ENCODE data around the gene FBXW2. TPM values are rescaled to one million over a fixed set of nuclear protein-coding genes. Genes with fewer than 3 reads are reported as not detected.

FBXW2 gene
- polyA plus RNA-seq, 1 of the 3 experiments (the other 2 are of a cell fraction) = 40.1 TPM

GRCh38 chr9:120757026-120757913, 35.9 kb downstream of the FBXW2 start:
- CTCF ChIA-PET = interaction anchor here (0.7 to 2.8 kb wide), 22 partner anchors 8 to 562 kb away, joined by 3 to 47 read pairs (median 5); no protein-coding TSS in a partner anchor
- POLR2A ChIA-PET = no interaction called here

GRCh38 chr9:120756531-120756930, 36.7 kb downstream of the FBXW2 start:
- TF ChIP-seq RXRA (IDR thresholded peaks at IDR 0.05; ENCODE audit: borderline replicate concordance, low read depth) (no peak), RCOR1 (IDR thresholded peaks at IDR 0.05; ENCODE audit: low read length) (no peak), FOXJ3 (CRISPR knock-in tag; IDR thresholded peaks at IDR 0.05) (no peak), MAX (IDR thresholded peaks at IDR 0.05; ENCODE audit: low read depth) (no peak), REST (IDR thresholded peaks at IDR 0.05; ENCODE audit: low read depth, low read length) (no peak), USF1 (IDR thresholded peaks at IDR 0.05; ENCODE audit: borderline replicate concordance, low read depth) (no peak), ELF1 (IDR thresholded peaks at IDR 0.05) (no peak), TAF1 (IDR thresholded peaks at IDR 0.05; ENCODE audit: borderline replicate concordance, low read depth, low read length) (no peak), NFIC (IDR thresholded peaks at IDR 0.05; ENCODE audit: borderline replicate concordance) (no peak), EZH2phosphoT487 (IDR thresholded peaks at IDR 0.05; ENCODE audit: borderline replicate concordance, low read depth) (no peak), PBX3 (IDR thresholded peaks at IDR 0.05) (no peak), MEF2A (IDR thresholded peaks at IDR 0.05; ENCODE audit: borderline replicate concordance, low read depth) (no peak), TCF12 (IDR thresholded peaks at IDR 0.05) (no peak)
- CTCF ChIA-PET = interaction anchor here (0.6 to 3.3 kb wide), 42 partner anchors 9 to 643 kb away, joined by 3 to 47 read pairs (median 4); partner anchors contain the start of gene FBXW2
- H2AFZ ChIP-seq (ENCODE audit: low read depth) = no peak overlapping the region
- no peak overlapping the region; a peak in 1 of 4 replicates for H3K27ac ChIP-seq (ENCODE audit: low read depth in 2 of 2, low read length in 1 of 2)
- H3K4me3 ChIP-seq (ENCODE audit: low read depth in 2 of 2, low read length in 1 of 2) = no peak overlapping the region
- POLR2A ChIA-PET = no interaction called here
- H3K9me3 ChIP-seq = no peaks in the 10 kb centered on the region
- WGBS (ENCODE audit: low lambda C conversion rate) = 46% methylated on average over 1 of the region's 1 CpG
- H3K79me2 ChIP-seq (ENCODE audit: insufficient read depth) = no peaks in the 10 kb centered on the region
- no peak overlapping the region for H3K4me2 ChIP-seq
- H3K4me1 ChIP-seq (ENCODE audit: control insufficient read depth in 1 of 2, insufficient read depth in 2 of 2, low read depth in 1 of 2, low read length in 1 of 2) = peaks cover 0 to 8% of the 10 kb centered on the region in 2 experiments; a peak in 1 of 4 replicates
- no peaks in the 10 kb centered on the region for H4K20me1 ChIP-seq (ENCODE audit: insufficient read depth)
- no peaks in the 10 kb centered on the region for H3K9me2 ChIP-seq
- no peak overlapping the region for H3K9ac ChIP-seq
- peaks cover 0 to 18% of the 10 kb centered on the region in 2 experiments for H3K36me3 ChIP-seq (replicated peaks in 1 of 2; ENCODE audit: control insufficient read depth in 1 of 2, insufficient read depth in 2 of 2, low read length in 1 of 2)
- H3F3A ChIP-seq (replicated peaks; ENCODE audit: insufficient read depth) = peaks cover 27% of the 10 kb centered on the region
- DNase-seq = no peak
- no peaks in the 10 kb centered on the region for H3K27me3 ChIP-seq (ENCODE audit: insufficient read depth)

More at GRCh38 chr9:120757026-120757913, 35.9 kb downstream of the FBXW2 start:
- no peaks in the 10 kb centered on the region for H4K20me1 ChIP-seq (ENCODE audit: insufficient read depth)
- H3K4me1 ChIP-seq (ENCODE audit: control insufficient read depth in 1 of 2, insufficient read depth in 2 of 2, low read depth in 1 of 2, low read length in 1 of 2) = peaks cover 0 to 8% of the 10 kb centered on the region in 2 experiments; a peak in 1 of 4 replicates
- H3K4me3 ChIP-seq (ENCODE audit: low read depth in 2 of 2, low read length in 1 of 2) = no peak overlapping the region
- no peaks in the 10 kb centered on the region for H3K27me3 ChIP-seq (ENCODE audit: insufficient read depth)
- H3K36me3 ChIP-seq (replicated peaks in 1 of 2; ENCODE audit: control insufficient read depth in 1 of 2, insufficient read depth in 2 of 2, low read length in 1 of 2) = peaks cover 1 to 21% of the 10 kb centered on the region in 2 experiments
- no peaks in the 10 kb centered on the region for H3K9me2 ChIP-seq
- H2AFZ ChIP-seq (ENCODE audit: low read depth) = no peak overlapping the region
- no peaks in the 10 kb centered on the region for H3K79me2 ChIP-seq (ENCODE audit: insufficient read depth)
- H3K4me2 ChIP-seq = no peak overlapping the region
- DNase-seq = no peak
- WGBS (ENCODE audit: low lambda C conversion rate) = 74% methylated on average over 6 of the region's 6 CpGs
- TF ChIP-seq SIN3A (IDR thresholded peaks at IDR 0.05; ENCODE audit: borderline replicate concordance, low read depth, low read length) (no peak), NRF1 (IDR thresholded peaks at IDR 0.05; ENCODE audit: low read depth, low read length) (no peak), YY1 (IDR thresholded peaks at IDR 0.05; ENCODE audit: low read depth) (no peak), GABPA (IDR thresholded peaks at IDR 0.05; ENCODE audit: low read depth) (no peak), POLR2AphosphoS5 (IDR thresholded peaks at IDR 0.05; ENCODE audit: low read depth, low read length) (no peak), ELF1 (IDR thresholded peaks at IDR 0.05) (no peak)
- H3F3A ChIP-seq (replicated peaks; ENCODE audit: insufficient read depth) = peaks cover 27% of the 10 kb centered on the region
- H3K9me3 ChIP-seq = no peaks in the 10 kb centered on the region
- no peak overlapping the region for H3K9ac ChIP-seq
- H3K27ac ChIP-seq (ENCODE audit: low read depth in 2 of 2, low read length in 1 of 2) = no peak overlapping the region
